DND-41 (cell line): ENCODE results near the gene PDIA6.

ENCODE experiments used
- EZH2 ChIP-seq: IDR thresholded peaks from 3 replicates; pipeline ENCODE4 v1.6.1; 2012; ENCODE audit warnings: borderline replicate concordance, low read depth, mild to moderate bottlenecking, moderate library complexity, low read length, inconsistent platforms; ENCODE audit not compliant: severe bottlenecking
- TF ChIP-seq, protein P1 (sequence below): IDR thresholded peaks from 2 replicates; pipeline ENCODE4 v1.5.1; 2012; ENCODE audit warnings: borderline replicate concordance, low read length, moderate library complexity, mild to moderate bottlenecking; ENCODE audit not compliant: poor library complexity, severe bottlenecking; ENCODE audit errors: extremely low read depth

DNA sequence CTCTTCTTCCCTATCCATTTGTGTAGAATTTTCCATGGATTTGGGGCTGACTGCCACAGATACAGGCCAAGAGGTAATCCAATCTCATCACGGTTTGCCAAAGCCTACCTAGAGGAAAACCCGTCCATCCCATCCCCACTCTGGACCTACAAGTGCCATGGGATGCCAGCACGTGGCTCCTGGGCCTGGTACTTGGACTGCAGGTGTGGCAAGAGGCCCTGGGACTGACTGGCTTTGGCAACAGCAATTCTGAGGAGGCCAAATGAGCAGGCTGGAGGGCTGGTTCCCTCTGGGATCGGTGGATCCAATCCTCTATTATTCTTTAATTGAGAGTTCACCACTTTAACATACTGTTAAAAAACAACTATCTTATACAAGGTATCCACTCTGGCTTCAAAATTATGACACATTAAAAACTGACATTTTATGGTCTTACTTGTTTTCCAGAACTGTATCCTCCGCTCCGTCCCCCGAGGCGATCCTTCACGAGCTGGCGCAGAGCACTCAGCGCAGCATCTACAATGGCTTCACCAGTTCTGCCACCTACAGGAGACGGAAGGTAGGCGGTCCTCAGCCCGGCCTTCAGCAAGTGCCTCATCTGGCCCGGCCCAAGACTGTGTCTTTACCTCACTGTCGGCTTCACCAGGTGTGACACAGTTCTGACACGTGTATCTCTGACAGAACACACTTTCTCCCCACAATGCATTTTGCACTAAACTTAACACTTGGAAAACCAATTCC is 19.8 kb downstream of the PDIA6 start:
- TF ChIP-seq, protein P1, sequence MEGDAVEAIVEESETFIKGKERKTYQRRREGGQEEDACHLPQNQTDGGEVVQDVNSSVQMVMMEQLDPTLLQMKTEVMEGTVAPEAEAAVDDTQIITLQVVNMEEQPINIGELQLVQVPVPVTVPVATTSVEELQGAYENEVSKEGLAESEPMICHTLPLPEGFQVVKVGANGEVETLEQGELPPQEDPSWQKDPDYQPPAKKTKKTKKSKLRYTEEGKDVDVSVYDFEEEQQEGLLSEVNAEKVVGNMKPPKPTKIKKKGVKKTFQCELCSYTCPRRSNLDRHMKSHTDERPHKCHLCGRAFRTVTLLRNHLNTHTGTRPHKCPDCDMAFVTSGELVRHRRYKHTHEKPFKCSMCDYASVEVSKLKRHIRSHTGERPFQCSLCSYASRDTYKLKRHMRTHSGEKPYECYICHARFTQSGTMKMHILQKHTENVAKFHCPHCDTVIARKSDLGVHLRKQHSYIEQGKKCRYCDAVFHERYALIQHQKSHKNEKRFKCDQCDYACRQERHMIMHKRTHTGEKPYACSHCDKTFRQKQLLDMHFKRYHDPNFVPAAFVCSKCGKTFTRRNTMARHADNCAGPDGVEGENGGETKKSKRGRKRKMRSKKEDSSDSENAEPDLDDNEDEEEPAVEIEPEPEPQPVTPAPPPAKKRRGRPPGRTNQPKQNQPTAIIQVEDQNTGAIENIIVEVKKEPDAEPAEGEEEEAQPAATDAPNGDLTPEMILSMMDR, result peak; percentile 28
- no peak for TF ChIP-seq EZH2
